WI38 (cell line): ENCODE data around the gene HIPK1.
"Not testable (repeated sequence)": the region's sequence is repeated elsewhere in the genome, so short reads cannot be mapped to it uniquely, and the experiment has no call there.

Experiments
- H3K4me3 ChIP-seq: 2 replicates; pipeline ENCODE4 v1.5.1; 2011; ENCODE audit warnings: low read depth, mild to moderate bottlenecking, control low read depth, low read length
- TF ChIP-seq, protein P1 (sequence below): IDR thresholded peaks from 2 replicates; pipeline ENCODE4 v1.5.1; 2012; ENCODE audit warnings: low read depth, mild to moderate bottlenecking, control low read depth, low read length

HIPK1 gene

DNA sequence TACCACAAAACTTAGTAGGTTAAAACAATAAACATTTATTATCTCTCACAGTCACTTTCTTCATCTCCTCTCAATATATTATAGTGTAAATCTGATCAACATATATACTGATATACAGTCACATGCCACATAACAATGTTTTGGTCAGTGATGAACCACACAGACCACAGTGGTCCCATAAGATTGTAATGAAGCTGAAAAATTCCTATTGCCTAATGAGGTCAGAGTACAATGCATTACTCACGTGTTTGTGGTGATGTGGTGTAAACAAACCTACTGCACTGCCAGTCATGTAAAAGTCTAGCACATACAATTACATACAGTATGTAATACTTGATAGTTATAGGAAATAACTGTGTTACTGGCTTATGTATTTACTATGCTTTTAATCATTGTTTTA is 80.3 kb downstream of the HIPK1 start:
- TF ChIP-seq, protein P1, sequence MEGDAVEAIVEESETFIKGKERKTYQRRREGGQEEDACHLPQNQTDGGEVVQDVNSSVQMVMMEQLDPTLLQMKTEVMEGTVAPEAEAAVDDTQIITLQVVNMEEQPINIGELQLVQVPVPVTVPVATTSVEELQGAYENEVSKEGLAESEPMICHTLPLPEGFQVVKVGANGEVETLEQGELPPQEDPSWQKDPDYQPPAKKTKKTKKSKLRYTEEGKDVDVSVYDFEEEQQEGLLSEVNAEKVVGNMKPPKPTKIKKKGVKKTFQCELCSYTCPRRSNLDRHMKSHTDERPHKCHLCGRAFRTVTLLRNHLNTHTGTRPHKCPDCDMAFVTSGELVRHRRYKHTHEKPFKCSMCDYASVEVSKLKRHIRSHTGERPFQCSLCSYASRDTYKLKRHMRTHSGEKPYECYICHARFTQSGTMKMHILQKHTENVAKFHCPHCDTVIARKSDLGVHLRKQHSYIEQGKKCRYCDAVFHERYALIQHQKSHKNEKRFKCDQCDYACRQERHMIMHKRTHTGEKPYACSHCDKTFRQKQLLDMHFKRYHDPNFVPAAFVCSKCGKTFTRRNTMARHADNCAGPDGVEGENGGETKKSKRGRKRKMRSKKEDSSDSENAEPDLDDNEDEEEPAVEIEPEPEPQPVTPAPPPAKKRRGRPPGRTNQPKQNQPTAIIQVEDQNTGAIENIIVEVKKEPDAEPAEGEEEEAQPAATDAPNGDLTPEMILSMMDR, result no peak
- no peak overlapping the region for H3K4me3 ChIP-seq

DNA sequence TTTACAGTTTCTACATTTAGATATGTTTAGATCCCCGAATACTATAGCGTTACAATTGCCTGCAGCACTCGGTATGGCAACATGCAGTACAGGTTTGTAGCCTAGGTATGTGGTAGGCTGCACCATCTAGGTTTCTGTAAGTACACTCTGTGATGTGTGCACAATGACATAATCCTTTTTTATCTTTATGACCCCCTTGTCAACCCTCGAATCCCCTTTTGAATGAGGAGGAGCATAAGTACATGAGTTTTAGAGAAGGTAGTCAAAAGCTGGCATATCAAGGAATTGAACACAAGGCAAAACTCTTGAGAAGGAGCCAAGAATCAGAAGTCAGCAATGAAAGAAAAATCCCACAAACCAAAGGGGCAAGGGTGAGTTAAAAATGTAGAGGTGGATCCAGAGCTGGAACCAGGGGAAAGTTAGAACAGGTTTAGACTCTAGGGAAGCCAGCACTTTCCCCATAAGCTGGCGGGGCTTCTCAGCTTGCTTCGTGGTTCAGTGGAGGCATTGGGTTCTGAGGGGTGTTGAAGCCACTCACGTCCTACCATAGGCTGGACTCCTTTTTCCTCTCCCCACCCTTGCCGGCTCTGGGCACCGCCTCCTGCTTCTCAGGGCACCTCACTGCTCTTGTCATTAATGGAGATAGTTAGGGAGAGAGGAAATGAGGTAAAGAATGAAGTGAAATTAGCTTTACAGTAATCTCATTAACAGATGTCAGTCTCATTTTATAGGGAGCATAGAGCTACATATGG is 81.5 kb downstream of the HIPK1 start:
- TF ChIP-seq, protein P1, result no peak
- H3K4me3 ChIP-seq, result no peak overlapping the region

DNA sequence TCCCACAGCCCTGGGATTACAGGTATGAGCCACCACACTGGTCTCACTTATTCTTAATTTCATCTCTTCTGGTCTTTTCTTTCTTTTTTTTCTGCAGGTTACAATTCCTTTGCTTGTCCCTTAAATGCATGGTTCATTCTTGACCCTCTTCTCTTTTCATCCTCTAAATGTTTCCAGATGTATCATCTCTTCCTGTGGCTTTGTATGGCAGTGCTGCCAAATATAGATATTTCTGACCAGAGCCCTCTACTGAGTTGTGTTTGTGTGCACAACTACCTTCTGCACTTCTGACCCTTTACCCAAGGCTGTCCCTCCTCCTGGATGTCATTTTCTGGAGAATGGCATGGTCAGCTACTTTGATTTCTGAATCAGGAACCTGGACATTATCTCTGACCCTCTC is 82.7 kb downstream of the HIPK1 start:
- TF ChIP-seq, protein P1, result no peak
- H3K4me3 ChIP-seq, result no peak overlapping the region

DNA sequence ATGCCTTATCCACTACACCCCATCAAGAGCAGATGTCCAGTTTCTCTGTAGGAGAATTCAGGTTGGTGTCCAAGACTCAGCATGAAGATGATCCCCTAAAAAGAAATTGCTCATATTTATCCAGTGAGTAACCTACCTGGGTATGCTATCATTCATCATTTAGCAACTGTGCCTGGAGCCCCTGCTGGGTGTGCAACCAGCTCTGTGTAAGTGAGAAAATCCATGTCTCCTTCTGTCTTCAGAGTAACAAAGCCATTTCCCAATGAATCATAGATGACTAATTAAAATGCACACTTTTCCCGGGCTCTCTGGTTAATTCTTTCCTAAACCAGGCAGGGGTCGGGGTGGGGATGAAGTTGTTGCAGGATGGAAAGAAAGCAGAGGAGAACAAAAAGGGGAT is 86.0 kb downstream of the HIPK1 start:
- no peak overlapping the region for H3K4me3 ChIP-seq
- TF ChIP-seq, protein P1, result no peak

DNA sequence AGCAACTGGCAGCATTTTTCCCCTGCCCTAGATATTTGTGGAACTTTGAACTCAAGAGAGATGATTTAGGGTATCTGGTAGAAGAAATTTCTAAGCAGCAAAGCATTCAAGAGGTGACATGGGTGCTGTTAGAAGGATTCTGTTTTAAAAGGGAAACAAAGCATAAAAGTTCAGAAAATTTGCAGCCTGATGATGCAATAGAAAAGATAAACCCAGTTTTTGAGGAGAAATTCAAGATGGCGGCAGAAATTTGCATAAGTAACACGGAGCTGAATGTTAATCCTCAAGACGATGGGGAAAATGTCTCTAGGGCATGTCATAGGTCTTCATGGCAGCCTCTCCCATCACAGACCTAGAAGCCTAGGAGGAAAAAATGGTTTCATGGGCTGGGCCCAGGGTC is 90.6 kb downstream of the HIPK1 start:
- not testable (repeated sequence) for H3K4me3 ChIP-seq

DNA sequence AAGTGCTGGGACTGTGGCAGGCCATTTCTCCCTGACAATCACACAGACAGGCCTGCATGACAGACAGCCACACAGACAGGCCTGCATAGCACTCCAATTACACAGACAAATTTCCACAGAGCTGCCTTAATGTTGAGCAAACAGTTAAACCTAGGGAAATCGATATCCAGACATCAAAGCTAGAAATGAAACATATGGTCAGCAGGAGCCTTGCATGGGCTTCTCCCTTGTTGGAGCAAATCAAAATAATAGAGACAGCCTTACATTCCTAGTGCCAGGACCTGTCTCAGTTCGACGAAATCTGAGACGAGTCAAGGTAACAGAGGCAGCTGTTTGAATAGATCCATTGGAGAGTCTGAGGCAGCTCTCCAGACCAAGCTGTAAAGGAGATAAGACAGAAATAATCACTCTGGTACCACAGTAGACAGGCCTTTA is 92.6 kb downstream of the HIPK1 start:
- no peak overlapping the region for H3K4me3 ChIP-seq
- TF ChIP-seq, protein P1, result no peak

DNA sequence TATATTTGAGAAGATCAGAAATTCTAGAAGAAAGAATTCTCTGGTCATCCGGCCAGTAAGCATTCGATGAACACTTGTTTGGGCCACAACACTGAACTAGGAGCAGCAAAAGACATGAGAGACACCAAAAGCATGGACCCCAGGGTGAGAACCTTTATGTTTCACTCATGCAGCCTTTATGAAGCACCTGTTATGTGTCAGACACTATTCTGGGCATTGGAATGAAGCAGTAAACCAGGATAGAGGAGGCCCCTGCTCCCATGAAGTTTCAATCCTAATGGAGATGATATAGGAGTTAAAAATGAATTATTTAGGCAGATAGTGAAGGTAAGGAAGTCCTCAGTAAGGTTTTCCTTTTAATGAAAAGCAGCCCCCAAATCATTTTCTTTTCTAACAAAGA is 93.8 kb downstream of the HIPK1 start:
- H3K4me3 ChIP-seq, result no peak overlapping the region
- TF ChIP-seq, protein P1, result no peak

DNA sequence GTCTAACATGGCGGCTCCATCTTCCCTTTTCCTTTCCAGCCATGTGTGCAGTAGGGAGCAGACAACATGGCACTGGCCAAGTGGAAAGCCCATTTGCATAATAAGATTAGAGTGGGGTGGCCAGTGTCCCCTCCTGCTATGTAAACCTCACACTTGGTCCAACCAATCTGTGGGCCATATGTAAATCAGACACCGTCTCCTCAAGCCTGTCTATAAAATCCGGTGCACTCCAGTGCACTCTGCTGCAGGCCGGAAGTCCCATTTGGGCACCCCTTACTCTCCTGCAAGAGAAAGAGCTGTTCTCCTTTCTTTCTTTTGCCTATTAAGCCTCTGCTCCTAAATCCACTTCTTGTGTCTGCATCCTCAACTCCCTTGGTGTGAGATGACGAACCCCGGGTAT is 94.3 kb downstream of the HIPK1 start:
- TF ChIP-seq, protein P1, result no peak
- no peak overlapping the region for H3K4me3 ChIP-seq
